GM21515 (cell line): Measurements from ENCODE around the gene EFEMP2.
A peak's percentile ranks its signal among the peaks of the same experiment; 100 is the strongest.

Experiments used
- ATAC-seq: cut with Tn5 transposase; IDR thresholded peaks from one replicate; pipeline ENCODE4 v1.9.1; 2021; ENCODE audit not compliant: unreplicated experiment

Gene EFEMP2

GRCh38 chr11:65867284-65868071, 5.1 kb downstream of the EFEMP2 start:
- no peak for ATAC-seq

- ATAC-seq: no peak
Observed at GRCh38 chr11:65866509-65867283, 5.9 kb downstream of the EFEMP2 start.

GRCh38 chr11:65865550-65866172, 6.9 kb downstream of the EFEMP2 start:
- no peak for ATAC-seq

- no peak for ATAC-seq
Observed at GRCh38 chr11:65864706-65865471, 7.7 kb downstream of the EFEMP2 start.

GRCh38 chr11:65863889-65864705, 8.5 kb downstream of the EFEMP2 start:
- ATAC-seq: no peak

GRCh38 chr11:65862941-65863888, 9.4 kb downstream of the EFEMP2 start:
- ATAC-seq: no peak

GRCh38 chr11:65862191-65862735, 10.3 kb downstream of the EFEMP2 start:
- no peak for ATAC-seq

GRCh38 chr11:65861533-65862183, 10.9 kb downstream of the EFEMP2 start:
- ATAC-seq: no peak

GRCh38 chr11:65861165-65861505, 11.5 kb downstream of the EFEMP2 start:
- ATAC-seq: no peak

GRCh38 chr11:65860278-65861164, 12.1 kb downstream of the EFEMP2 start, which contains the start of gene MUS81:
Gene MUS81, plus strand, starts transcription at chr11:65860433. Its CDS starts 321 bp downstream, at chr11:65860754.
- ATAC-seq: no peak

- no peak for ATAC-seq
Observed at GRCh38 chr11:65859812-65860277, 12.8 kb downstream of the EFEMP2 start.

- peak; percentile 51 for ATAC-seq
Observed at GRCh38 chr11:65859095-65859811, 13.3 kb downstream of the EFEMP2 start.

- ATAC-seq: no peak
Observed at GRCh38 chr11:65858681-65859087, 13.9 kb downstream of the EFEMP2 start.

GRCh38 chr11:65857853-65858680, 14.5 kb downstream of the EFEMP2 start, which contains the start of gene CFL1:
Gene CFL1, minus strand, starts transcription at chr11:65858180. Its CDS starts 81 bp downstream, at chr11:65858099.
- ATAC-seq: peak; percentile 48

GRCh38 chr11:65857500-65857852, 15.1 kb downstream of the EFEMP2 start:
- ATAC-seq: no peak
